GM21619 (cell line): Measurements from ENCODE around the gene RUBCN.
"Not testable (repeated sequence)": the region's sequence is repeated elsewhere in the genome, so short reads cannot be mapped to it uniquely, and the experiment has no call there.

Source experiments
- ATAC-seq: cut with Tn5 transposase; IDR thresholded peaks from one replicate; pipeline ENCODE4 v1.9.1; 2021; ENCODE audit not compliant: unreplicated experiment

RUBCN gene

GRCh38 chr3:197686899-197687298 is 49.8 kb downstream of the RUBCN start:
- no peak for ATAC-seq

DNA sequence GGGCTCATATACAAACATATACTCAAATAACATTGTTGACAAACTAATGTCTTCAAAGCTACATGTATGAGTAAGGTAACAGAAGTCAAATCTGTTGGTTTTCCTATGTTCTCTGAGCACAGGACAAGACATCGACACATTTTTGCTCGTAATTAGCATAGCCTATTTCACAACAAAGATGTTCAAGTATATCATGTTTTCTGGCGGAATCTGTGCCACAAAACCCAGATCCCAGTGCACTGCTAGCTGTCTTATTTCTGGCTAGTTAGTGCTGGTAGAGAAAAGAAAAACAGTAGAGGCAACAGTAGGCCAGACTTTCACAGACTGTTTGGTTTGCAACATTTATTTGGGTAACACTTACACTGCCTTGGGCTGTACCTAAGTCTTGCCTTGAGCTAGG is 51.2 kb downstream of the RUBCN start:
- ATAC-seq: no peak

GRCh38 chr3:197683191-197683590 is 53.5 kb downstream of the RUBCN start:
- no peak for ATAC-seq

GRCh38 chr3:197682713-197683112 is 54.0 kb downstream of the RUBCN start:
- ATAC-seq: no peak

DNA sequence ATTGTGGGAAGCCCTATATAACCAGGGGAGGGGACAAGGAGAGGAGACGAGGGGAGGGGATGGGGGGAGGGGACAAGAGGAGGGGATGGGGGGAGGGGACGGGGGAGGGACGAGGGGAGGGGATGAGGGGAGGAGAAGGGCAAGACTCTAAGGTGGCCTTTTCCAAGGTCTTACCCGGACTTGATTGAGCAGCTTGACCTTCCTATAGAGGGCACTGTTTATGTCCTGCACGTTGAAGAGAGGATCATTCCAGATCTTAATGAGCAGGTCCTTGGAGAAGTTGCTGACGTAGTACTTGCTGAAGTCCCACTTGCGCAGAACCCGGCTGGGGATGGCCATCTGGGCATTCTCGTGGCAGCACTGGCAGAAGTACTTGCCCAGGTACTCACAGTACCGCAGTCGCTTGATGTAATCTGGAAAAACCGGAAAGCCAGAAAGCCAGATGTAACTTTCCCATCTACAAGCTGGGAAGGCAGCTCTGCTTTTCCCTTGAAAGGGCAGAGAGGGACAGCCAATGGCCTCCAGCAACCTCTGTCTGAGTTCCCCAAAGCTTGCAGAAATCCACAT is 55.7 kb downstream of the RUBCN start:
- ATAC-seq: no peak

DNA sequence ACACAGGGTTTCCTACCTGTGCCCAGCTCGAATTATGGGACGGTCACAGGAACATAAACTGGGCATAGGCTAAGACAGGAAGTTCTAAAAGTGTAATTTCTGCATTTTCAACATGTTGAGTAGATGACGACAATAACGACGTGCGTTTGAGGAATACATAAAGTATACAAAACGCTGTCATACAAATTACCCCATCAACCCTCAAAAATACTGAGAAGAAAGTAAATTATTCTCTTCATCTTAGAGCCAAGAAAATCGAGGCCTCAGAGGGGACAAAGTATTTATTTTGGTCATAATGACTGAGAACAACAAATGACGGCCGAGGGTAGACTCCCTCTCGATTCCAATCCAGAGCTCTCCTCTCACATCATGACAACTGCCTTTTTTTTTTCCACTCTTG is 60.8 kb downstream of the RUBCN start:
- ATAC-seq: no peak

DNA sequence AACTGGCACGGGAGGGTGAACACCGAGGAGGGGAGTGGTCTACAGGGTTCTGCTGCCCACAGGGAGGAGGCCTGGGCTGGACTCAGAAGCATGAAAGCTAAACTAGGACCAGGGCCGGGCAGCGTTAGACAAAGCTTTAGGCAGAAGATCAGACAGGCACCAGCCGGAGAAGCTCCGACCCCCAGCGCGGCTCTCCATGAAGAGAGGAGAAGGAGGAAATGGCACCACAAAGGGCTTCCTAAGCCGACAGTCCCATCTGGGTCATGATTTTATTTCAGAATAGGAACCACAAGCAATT is 61.2 kb downstream of the RUBCN start:
- ATAC-seq: no peak

DNA sequence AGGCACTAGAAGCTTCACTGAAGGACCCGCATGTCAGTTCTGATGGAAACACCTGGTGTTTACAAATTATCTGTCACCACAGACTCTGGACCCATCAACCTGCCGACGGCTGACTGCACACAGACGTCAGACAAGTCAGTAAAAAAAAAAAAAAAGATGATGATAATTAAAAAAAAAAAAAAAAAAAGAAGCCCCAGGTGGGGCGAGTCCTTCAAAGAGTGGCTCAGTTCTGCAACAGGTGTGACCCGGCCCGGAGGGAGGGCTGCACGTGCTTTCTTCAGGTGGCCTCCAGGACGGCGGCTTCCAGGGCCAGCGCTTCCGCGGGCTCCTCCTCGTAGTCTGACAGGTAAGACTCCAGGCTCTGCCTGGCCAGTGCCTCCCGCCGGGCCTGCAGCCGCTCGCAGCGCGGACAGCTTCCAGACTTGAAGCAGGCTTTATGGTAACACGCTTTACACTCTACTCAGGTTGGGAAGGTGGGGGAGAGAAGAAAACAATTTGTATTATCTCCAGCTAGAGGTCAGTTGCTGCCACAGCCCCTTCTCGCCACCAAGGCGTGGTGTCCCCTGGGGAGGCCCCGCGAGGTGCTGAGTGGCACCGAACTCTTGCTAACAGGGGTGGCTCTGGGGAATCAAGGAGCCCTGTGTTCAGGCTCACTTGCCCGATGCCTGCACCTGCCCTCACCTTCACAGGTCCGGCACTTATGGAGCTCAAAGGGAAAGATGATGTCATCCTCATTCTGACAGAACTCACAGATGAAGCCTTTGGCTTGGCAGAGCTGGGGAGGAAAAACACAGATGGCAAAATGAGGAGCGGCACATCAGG is 61.8 kb downstream of the RUBCN start:
- no peak for ATAC-seq

DNA sequence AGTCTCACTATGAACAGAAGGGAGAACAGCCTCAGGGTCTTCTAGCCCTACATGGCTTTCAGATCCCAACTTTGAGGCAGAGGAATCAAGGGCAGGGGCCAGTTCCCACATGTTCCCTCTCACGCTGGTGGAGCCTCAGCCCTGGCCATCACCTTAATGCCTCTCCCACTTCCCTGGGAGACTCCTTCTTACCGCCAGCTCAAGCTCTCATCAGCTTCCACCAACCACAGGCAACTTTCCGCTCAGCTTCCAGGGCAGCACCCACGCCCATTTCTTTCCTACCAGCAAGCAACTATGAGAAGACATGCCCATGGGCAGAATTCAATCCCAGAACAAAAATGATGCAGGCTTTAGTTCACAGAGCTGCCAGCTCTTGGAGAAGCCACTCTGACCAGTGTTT is 63.5 kb downstream of the RUBCN start:
- no peak for ATAC-seq

- ATAC-seq: no peak
Measured at GRCh38 chr3:197670361-197670760, 66.3 kb downstream of the RUBCN start.

- ATAC-seq: no peak
Measured at GRCh38 chr3:197667968-197668367, 68.7 kb downstream of the RUBCN start.

DNA sequence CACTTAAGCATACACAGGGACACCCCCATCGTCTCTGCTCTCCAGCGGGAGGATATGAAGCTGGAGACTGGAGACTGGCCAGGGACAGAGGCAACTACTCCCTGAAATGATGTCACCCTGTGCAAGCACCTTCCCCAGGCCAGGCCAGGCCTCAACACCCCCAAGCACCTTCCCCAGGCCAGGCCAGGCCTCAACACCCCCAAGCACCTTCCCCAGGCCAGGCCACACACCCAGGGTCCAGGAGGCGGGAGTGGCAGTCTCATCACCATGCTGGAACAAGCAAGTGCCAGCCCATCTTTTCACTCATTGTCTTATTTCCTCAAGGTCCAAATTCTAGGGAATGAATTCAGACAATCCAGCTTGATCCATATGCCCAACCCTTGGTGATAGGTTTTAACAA is 69.4 kb downstream of the RUBCN start:
- ATAC-seq: not testable (repeated sequence)

- ATAC-seq: not testable (repeated sequence)
Measured at GRCh38 chr3:197666221-197666842, 70.4 kb downstream of the RUBCN start.

DNA sequence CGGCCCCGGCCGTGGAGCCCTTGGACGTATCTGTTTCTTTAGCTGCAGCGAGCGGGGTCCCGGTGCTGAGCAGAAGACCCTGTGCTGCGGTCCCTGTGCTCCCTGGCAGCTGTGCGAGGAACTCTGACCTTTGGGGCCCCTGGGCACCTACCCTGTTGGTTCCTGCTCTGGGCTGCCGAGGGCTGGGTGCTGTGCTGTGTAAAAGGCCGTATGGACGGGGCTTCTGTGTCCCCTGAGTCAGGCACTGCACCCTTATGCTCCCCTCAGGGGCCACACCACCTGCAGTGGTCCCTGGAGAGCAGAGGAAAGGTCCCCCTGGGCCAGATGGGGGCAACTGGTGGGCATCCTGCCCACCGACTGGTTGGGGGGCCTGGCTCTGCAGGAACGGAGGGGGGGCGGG is 71.2 kb downstream of the RUBCN start:
- ATAC-seq: not testable (repeated sequence)

DNA sequence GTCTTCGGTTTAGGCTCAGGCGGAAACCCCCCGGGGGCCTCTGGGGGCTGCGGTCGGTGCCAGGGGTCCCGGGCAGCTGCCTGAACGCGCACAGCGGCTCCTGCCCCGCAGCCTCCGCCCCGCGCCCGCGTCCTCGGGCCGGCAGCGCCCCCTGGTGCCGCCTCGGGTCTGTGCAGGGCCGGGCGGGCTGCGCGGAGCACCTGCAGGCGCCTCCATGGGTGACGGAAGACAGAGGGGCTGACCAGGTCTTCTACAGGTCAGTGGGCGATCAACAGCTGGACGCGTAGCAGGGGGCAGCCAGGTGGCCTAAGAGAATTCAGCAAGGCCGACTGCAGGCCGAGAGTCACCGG is 71.6 kb downstream of the RUBCN start:
- ATAC-seq: peak; percentile 91

GRCh38 chr3:197664414-197665141 is 72.1 kb downstream of the RUBCN start:
- ATAC-seq: peak; percentile 43

- ATAC-seq: not testable (repeated sequence)
Measured at GRCh38 chr3:197663367-197664140, 73.2 kb downstream of the RUBCN start.

GRCh38 chr3:197662352-197662751 is 74.4 kb downstream of the RUBCN start:
- not testable (repeated sequence) for ATAC-seq

- ATAC-seq: not testable (repeated sequence)
Measured at GRCh38 chr3:197661874-197662273, 74.8 kb downstream of the RUBCN start.

- not testable (repeated sequence) for ATAC-seq
Measured at GRCh38 chr3:197661234-197661834, 75.4 kb downstream of the RUBCN start.

DNA sequence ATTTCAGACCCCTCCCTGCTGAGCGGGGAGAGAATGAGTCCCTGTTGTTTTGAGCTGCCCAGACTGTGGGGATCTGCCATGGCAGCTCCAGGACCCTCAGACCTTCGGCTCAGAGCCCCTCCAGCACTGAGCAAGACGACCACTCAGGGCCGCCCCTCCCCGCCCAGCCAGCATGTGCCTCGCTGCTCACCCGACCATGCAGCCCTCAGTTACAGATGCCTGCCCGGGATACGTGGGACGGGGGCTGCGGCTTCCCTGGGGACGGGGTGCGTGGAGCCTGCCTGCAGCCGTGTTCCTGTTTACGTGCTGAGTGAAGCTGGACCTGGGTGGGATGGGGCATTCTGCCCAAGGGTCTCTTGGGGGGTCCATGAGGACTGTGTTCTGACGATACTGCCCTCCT is 77.0 kb downstream of the RUBCN start:
- ATAC-seq: not testable (repeated sequence)
